AG09319 (cell line): ENCODE data around the gene FARP1.
A peak's percentile ranks its signal among the peaks of the same experiment; 100 is the strongest.

Experiments
- DNase-seq: peaks from one replicate; pipeline ENCODE4 v3.0.0-alpha.2; 2010; ENCODE audit warnings: low read depth; ENCODE audit errors: extremely low read depth
- TF ChIP-seq, protein P1 (sequence below): IDR thresholded peaks from 2 replicates; pipeline ENCODE4 v1.5.1; 2011; ENCODE audit warnings: low read depth, mild to moderate bottlenecking, inconsistent platforms, low read length, moderate library complexity

Gene FARP1

GRCh38 chr13:98441056-98441676 is 298.3 kb downstream of the FARP1 start:
- TF ChIP-seq, protein P1, sequence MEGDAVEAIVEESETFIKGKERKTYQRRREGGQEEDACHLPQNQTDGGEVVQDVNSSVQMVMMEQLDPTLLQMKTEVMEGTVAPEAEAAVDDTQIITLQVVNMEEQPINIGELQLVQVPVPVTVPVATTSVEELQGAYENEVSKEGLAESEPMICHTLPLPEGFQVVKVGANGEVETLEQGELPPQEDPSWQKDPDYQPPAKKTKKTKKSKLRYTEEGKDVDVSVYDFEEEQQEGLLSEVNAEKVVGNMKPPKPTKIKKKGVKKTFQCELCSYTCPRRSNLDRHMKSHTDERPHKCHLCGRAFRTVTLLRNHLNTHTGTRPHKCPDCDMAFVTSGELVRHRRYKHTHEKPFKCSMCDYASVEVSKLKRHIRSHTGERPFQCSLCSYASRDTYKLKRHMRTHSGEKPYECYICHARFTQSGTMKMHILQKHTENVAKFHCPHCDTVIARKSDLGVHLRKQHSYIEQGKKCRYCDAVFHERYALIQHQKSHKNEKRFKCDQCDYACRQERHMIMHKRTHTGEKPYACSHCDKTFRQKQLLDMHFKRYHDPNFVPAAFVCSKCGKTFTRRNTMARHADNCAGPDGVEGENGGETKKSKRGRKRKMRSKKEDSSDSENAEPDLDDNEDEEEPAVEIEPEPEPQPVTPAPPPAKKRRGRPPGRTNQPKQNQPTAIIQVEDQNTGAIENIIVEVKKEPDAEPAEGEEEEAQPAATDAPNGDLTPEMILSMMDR: no peak

GRCh38 chr13:98442391-98443230 is 299.7 kb downstream of the FARP1 start:
- TF ChIP-seq, protein P1: no peak
- no peak for DNase-seq

More at GRCh38 chr13:98441056-98441676, 298.3 kb downstream of the FARP1 start:
- DNase-seq: no peak

- peak; percentile 58 for DNase-seq
- TF ChIP-seq, protein P1: no peak
These were observed 300.4 kb downstream of the FARP1 start for GRCh38 chr13:98443329-98443728.

DNA sequence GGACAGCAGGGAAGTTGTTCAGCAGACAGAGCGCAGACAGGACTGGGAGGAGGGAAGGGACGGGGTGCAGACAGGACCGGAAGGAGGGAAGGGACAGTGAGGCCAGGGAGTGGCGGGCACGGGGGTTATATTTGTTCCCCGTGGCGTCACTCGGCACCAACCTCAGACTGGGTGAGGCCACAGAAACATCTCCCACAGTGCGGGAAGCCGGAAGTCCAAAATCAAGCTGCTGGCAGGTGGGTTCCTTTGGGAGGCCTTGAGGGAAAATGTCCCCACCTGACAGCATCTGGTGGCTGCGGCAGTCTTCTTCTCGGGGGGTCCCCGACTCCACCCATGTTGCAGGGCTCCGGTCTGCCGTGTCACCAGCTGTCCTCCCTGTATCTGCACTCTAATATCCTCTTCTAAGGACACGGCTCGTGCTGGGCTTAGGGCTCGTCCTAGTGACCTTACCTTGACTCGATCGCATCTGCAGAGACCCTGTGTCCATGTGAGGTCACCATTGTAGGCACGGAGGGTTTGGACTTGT is 301.0 kb downstream of the FARP1 start:
- DNase-seq: no peak
- TF ChIP-seq, protein P1: no peak

GRCh38 chr13:98444381-98444780 is 301.5 kb downstream of the FARP1 start:
- DNase-seq: no peak
- TF ChIP-seq, protein P1: no peak

GRCh38 chr13:98445340-98446233 is 302.7 kb downstream of the FARP1 start:
- TF ChIP-seq, protein P1: peak; percentile 99

More at GRCh38 chr13:98445340-98446233, 302.7 kb downstream of the FARP1 start:
- DNase-seq: no peak
